HG02981 (cell line): ENCODE results near the gene DRAXIN.

Source experiments
- ATAC-seq: cut with Tn5 transposase; IDR thresholded peaks from one replicate; pipeline ENCODE4 v1.9.1; 2021; ENCODE audit warnings: mild to moderate bottlenecking, moderate library complexity; ENCODE audit not compliant: unreplicated experiment

The DRAXIN gene

DNA sequence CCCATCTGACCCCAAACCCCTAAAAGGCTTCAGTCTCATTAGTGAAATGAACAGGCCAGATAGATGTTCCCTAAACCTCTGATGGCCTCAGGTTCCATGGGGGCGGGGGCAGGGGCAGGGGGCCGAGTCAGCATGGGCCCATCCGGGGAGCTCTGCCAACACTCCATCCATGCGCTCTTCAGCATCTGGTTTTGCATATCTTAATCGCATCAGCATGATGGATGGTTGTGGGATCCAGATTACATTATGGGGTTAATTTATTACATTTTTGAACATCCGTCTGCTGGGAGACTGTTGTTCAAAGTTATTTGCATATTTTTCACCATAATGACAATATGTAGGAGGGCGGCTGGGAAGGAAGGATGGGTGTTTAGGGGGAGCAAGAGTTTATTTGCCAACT, 7.4 kb upstream of the DRAXIN start:
- ATAC-seq: no peak

- ATAC-seq: no peak
Observed at GRCh38 chr1:11685210-11685752, 6.2 kb upstream of the DRAXIN start.

GRCh38 chr1:11688506-11688905, 3.0 kb upstream of the DRAXIN start:
- no peak for ATAC-seq

DNA sequence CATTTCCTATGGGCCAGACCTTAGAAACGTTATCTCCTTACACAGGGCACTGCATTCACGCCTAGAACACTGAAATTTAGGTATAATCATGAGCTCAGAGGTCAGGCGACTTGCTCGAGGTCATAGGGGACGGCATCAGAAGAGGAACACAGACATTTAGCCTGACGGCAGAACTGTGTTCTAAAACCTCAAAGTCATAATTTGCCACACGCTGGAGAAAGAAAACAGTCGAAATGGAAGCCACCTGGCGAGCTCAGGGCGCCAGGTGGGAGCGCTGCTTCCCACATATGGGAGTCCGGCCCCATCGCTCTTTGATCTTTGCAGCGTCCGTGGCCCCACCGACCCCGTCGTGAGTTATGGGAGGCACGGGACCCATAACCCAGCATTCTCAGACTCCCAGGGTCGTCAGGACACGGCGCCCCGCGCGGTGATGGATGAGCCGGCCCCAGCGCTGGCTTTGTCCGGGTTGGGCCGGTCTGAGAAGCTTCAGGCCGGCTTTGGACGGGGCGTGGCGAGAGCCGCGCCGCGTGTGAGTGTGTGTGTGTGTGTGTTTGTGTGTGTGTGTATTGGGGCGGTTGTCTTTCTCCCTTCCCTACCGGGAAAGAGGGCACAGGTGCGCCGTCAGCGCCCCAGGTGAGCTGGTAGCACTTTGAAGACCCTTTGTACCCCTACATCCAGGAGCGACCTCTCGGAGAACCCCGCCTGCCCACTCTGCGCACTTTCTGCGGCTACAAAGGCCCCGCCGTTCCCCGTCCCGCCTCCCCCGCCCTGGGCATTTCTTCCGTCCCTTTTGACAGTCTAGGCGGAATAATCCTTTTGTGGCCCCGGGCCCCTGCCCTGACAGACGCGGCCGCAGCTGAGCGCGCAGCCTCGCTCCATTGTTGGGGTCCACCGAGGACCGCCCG, 861 bp upstream of the DRAXIN start:
- ATAC-seq: no peak

DNA sequence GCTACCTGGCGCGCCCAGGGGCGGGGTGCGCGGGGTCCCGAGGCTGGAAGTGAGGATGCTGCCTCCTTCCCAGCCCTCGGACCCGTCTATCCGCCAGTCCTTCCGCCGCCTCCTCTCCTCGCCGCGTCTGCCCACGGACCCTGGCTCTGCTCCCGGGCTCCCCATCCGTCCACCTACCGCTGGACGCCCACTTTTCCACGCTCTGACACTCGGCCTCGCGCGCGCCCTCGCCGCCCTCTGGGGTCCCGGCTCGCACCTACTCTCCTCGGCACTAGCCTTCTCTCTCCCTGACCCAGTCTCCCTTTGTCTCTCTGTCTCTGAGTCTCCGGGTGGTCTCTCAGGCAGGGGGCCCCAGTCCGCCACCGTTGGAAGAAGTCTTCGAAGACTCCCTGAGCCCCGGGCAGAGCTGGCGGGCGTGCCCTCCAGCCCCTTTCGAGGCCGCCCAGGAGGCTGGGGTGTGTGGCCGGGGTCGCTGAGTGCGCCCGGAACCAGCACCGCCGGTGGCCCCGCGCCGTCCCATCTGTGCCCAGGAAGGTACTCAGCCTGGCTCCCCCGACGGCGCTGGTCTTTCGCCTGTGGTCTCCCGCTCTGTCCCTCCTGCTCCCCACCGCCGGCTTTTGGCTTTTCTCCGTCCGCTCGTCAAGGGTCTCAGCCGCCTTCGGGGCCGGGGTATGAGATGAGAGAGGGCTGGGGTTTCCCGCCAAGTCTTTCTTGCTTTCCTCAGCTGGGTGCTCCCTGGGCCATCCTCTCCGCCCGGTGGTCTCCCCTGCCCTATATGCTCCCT, 610 bp downstream of the DRAXIN start:
- no peak for ATAC-seq

DNA sequence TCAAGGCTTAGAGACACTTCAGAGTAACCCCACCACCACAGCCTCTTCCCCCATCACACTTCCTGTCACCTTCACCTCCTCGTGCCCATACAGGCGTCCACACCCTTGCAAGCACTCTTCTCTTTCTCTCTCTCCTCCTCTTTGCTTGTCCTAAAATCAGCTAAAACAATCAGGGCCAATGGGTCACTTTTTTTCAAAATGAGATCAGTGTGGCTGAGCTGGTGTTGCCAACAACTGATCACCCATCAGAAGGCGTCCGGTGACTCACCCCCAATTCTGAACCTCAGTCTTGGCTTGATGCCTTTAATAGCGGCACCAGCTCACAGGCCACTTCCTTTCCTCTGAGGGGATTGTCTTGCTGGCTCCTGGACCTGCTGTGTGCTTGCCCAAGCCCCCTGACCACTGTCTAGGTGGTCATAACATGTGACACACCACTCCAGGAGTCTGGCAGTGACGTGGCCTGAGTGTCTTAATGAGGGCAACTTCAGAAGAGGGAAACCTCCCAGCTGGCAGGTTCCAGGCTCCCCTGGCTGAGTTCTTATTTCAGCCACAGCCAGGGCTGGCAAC, 1.6 kb downstream of the DRAXIN start:
- ATAC-seq: no peak

DNA sequence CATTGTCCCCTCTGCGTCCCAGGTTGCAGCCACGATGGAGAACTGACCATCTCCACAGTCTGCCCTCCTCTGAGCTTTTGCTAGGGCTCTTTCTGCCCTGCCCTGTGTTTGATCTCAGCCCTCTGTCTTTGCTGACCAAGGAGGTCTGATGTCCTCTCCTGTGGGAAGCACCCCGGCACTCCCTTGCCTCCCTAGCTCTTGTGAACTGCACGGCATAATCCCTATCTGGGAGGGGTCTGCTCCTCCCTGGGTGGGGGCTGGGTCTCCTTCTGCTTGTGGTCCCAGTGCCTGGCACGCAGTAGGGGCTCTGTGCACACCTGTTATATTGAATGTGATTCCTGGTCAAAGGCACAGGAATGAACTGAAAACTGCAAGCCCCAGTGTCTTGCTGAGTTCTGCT, 2.4 kb downstream of the DRAXIN start:
- no peak for ATAC-seq

GRCh38 chr1:11695861-11696260, 4.4 kb downstream of the DRAXIN start:
- no peak for ATAC-seq

DNA sequence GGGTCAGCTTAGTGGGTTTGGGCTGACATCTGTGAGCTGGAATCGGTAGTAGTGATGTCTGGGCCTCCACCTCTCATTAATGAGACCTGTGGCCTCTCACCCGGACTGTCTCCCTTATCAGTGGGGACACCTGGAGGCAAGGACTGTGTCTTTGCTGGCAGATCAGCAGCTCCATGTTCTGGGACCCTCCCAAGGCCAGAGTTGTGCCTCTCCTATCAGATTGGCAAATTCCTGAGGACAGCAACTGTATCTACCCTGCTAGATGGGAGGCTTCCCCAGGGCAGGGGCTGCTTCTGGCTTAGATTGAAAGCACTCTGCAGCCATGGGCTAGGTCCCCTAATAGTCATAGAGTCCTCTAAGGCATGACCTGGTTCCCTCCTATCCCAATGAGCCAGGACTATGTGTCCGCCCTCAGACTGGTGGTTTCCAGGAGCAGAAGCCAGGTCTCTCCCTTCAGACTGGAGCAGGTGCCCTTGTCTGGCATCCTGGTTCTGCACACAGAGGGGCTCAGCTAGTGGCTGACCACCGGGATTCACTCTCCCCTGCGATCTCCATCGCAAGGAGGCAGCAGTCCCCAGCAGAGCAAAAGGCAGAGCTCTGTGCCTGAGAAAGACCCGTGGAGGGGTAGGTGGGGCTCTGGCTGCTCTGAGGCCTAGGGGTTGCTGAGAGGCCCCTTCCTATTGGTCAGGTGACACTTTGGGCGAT, 5.8 kb downstream of the DRAXIN start:
- ATAC-seq: no peak

DNA sequence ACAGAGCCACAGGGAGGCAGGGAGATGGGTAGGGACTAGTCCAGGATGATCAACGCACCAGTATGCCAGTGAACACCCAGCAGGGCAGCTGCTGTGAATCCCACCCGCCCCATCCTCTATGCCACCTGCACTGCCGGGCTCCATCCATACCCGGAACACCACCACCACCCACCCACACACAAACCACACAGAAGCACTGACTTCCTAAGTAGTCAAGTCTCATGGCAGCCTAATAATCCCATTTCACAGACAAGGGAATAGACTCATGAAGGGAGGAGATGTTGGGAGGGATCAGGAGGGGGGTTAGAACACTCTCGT, 6.3 kb downstream of the DRAXIN start:
- no peak for ATAC-seq

GRCh38 chr1:11700601-11701467, 9.3 kb downstream of the DRAXIN start:
- ATAC-seq: no peak

DNA sequence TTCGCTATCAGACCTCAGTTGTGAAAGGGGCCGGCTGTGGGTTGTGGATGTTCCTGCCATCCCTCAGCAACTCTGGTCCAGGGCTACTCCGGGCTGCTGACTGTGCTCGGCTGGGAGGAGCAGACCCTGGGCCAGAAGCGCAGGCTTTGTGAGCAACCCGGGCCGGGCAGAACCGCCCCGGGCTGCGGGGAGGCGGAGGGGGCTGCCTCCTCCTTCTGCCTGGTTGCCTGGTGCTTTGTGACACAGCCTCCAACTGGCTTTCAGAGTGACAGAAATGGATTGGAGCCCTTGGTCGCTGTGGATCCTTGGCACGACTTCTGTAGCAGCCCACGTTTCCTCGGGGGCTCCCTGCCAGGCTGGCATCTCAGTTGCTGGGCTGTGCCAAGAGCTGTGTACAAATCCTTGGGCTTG, 10.0 kb downstream of the DRAXIN start:
- no peak for ATAC-seq

DNA sequence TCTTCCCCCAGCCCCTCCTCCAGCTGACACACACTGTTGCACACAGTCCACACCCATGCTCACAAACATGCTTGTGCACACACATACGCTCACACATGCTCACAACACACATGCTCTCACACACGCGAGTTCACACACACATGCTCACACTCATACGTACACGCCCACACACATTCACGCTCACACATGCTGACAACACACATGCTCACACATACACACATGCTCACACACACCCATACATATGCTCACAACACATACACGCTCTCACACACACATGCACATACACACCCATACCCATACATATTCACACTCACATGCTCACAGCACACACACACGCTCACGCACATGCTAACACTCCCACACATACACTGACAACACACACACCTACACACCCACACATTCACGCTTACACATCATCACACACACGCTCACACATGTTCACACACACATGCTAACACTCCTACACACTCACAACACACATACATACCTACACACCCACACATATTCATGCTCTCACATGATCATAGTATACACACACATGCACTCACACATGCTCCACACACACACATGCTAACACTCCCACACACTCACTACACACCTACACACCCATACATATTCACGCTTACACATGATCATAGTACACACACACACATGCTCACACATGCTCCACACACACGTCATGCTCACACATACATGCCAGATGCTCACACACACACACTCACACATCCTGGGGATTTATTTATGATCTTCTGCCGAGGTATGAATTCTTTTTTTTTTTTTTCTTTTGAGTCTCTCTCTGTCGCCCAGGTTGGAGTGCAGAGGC, 10.7 kb downstream of the DRAXIN start:
- ATAC-seq: no peak

DNA sequence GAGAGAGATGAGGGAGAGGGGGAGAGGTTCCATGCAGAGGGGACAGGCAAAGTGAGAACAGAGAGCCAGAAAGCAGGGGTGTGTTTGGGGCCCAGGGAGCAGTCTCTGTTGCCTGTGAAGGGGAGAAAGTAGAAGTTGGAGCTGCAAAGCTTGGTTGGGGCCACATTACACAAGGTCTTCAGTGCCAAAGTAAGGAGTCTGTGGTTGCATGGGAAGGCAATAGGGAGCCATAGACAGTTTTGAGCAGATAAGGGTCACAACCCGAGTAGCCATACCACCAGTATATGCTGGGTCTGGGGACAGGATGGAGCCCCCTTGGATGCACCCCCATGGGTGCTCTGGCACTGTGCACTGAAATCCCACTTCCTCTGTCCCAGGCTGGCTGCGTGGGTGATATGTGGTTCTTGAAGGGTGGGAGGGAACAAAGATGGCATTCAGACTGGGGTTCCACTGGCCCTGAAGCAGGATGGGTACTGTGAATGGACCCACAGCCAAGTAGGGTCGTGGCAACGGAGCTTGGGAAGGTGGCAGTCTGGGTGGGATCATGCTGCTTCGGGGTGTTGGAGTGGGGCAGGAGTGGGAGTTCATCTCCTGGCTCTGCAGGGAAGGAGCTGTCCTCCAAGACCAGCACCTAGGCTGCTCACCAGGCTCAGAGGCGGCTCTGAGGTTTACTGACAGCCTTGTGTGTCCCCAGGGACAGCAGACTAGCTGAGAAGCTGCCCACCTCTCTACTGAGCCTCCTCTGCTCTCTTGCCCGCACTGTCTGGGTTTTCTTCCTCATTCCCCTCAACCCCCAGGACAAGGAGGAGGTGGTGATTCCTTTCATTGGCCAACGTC, 12.1 kb downstream of the DRAXIN start:
- ATAC-seq: no peak

DNA sequence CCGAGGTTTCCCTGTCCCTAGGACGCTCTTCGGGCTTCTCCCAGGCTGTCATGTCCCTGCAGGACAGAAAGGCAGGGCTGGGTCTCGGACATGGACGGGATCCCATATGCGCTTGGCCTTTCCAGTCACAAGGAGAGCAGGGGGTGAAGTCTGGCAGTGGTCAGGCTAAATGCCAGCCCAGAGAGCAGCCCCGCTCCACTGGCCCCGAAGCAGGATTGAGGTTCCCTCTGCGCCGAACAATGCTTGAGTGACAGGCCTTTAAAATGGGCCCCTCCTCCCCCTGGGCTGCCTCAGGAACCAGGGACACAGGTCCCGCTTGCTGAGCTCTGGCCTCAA, 12.7 kb downstream of the DRAXIN start:
- no peak for ATAC-seq

GRCh38 chr1:11704691-11705475, 13.4 kb downstream of the DRAXIN start:
- ATAC-seq: no peak

GRCh38 chr1:11705596-11705995, 14.1 kb downstream of the DRAXIN start:
- no peak for ATAC-seq

GRCh38 chr1:11706292-11706691, 14.8 kb downstream of the DRAXIN start:
- no peak for ATAC-seq
